Neuronal stem cell (in vitro differentiated cells): ENCODE measurements around the gene PTPRJ.

Experiments used
- DNase-seq: peaks from one replicate; pipeline ENCODE4 v3.0.0-alpha.2; 2013; ENCODE audit warnings: low spot score
- H2AFZ ChIP-seq: one replicate; pipeline ENCODE4 v1.6.1; 2013; ENCODE audit warnings: mild to moderate bottlenecking, low read length, inconsistent platforms
- H2AK5ac ChIP-seq: 2 replicates; pipeline ENCODE4 v1.6.1; 2013; ENCODE audit warnings: low read depth, mild to moderate bottlenecking, inconsistent platforms, low read length, moderate library complexity, mixed read lengths
- H2BK120ac ChIP-seq: 2 replicates; pipeline ENCODE4 v1.6.1; 2013; ENCODE audit warnings: low read depth, mild to moderate bottlenecking, inconsistent platforms, low read length, moderate library complexity, mixed read lengths
- H2BK12ac ChIP-seq: one replicate; pipeline ENCODE4 v1.6.1; 2013; ENCODE audit warnings: low read length, inconsistent platforms
- H2BK15ac ChIP-seq: 2 replicates; pipeline ENCODE4 v1.6.1; 2013; ENCODE audit warnings: mild to moderate bottlenecking, low read length, inconsistent platforms, mixed read lengths
- H2BK5ac ChIP-seq: one replicate; pipeline ENCODE4 v1.6.1; 2013; ENCODE audit warnings: inconsistent platforms, mild to moderate bottlenecking, low read length, moderate library complexity
- H3K14ac ChIP-seq: one replicate; pipeline ENCODE4 v1.6.1; 2013; ENCODE audit warnings: low read length, inconsistent platforms
- H3K18ac ChIP-seq: 2 replicates; pipeline ENCODE4 v1.6.1; 2013; ENCODE audit warnings: low read length, inconsistent platforms
- H3K23ac ChIP-seq: 2 replicates; pipeline ENCODE4 v1.6.1; 2013; ENCODE audit warnings: low read depth, mild to moderate bottlenecking, mixed read lengths, low read length, inconsistent platforms; ENCODE audit not compliant: poor library complexity
- H3K27ac ChIP-seq: replicated peaks from 3 replicates; pipeline ENCODE4 v1.5.1; 2013; ENCODE audit warnings: low read length, inconsistent platforms
- H3K27me3 ChIP-seq, 3 experiments: 2 replicates each; pipeline ENCODE4 v1.6.1; 2013; ENCODE audit warnings: low read length in 3 of 3, mild to moderate bottlenecking in 2 of 3, inconsistent platforms in 1 of 3, low read depth in 1 of 3, mixed read lengths in 1 of 3, moderate library complexity in 1 of 3; ENCODE audit not compliant: control insufficient read depth in 3 of 3, insufficient read depth in 3 of 3
- H3K36me3 ChIP-seq, 2 donors: replicated peaks in 1 of 2; 2 replicates each; pipeline ENCODE4 v1.6.1; 2013; ENCODE audit warnings: low read length in 2 of 2; ENCODE audit not compliant: control insufficient read depth in 2 of 2, insufficient read depth in 2 of 2
- H3K4ac ChIP-seq: 2 replicates; pipeline ENCODE4 v1.6.1; 2013; ENCODE audit warnings: inconsistent platforms, mild to moderate bottlenecking, low read length, moderate library complexity
- H3K4me1 ChIP-seq, 2 donors: 1 replicate in 1 of 2; 2 replicates in 1 of 2; pipeline ENCODE4 v1.6.1; 2013; ENCODE audit warnings: low read length in 2 of 2, low read depth in 1 of 2; ENCODE audit not compliant: control insufficient read depth in 2 of 2, insufficient read depth in 1 of 2
- H3K4me2 ChIP-seq: one replicate; pipeline ENCODE4 v1.6.1; 2013; ENCODE audit warnings: mild to moderate bottlenecking, low read length, inconsistent platforms; ENCODE audit not compliant: insufficient read depth, poor library complexity, severe bottlenecking
- H3K4me3 ChIP-seq, 2 donors: 2 replicates each; pipeline ENCODE4 v1.5.1; 2013; ENCODE audit warnings: low read length in 2 of 2, mild to moderate bottlenecking in 2 of 2, inconsistent platforms in 1 of 2, moderate library complexity in 1 of 2
- H3K79me1 ChIP-seq: one replicate; pipeline ENCODE4 v1.6.1; 2013; ENCODE audit warnings: low read depth, mild to moderate bottlenecking, inconsistent platforms, low read length, moderate library complexity
- H3K9ac ChIP-seq: one replicate; pipeline ENCODE4 v1.6.1; 2013; ENCODE audit warnings: mild to moderate bottlenecking, low read depth, low read length, inconsistent platforms; ENCODE audit not compliant: poor library complexity
- H3K9me3 ChIP-seq, 2 donors: replicated peaks in 1 of 2; 2 replicates each; pipeline versions ENCODE3 to v1.6.1; 2013; ENCODE audit warnings: low read length in 2 of 2, mild to moderate bottlenecking in 2 of 2, inconsistent platforms in 1 of 2, low read depth in 1 of 2, mixed read lengths in 1 of 2, moderate library complexity in 1 of 2; ENCODE audit not compliant: control insufficient read depth in 2 of 2, insufficient read depth in 1 of 2
- H4K8ac ChIP-seq: one replicate; pipeline ENCODE4 v1.6.1; 2013; ENCODE audit warnings: low read depth, mild to moderate bottlenecking, inconsistent platforms, low read length, moderate library complexity
- H4K91ac ChIP-seq: one replicate; pipeline ENCODE4 v1.6.1; 2013; ENCODE audit warnings: low read length, low read depth, mild to moderate bottlenecking, inconsistent platforms; ENCODE audit not compliant: poor library complexity
- whole genome bisulfite sequencing, 2 donors: extraction: QIAGEN DNeasy Blood & Tissue Kit; methylation state at CpG; one replicate each; pipeline ENCODE4 v1.1.7; 2013; ENCODE audit warnings: missing lambda C conversion rate in 2 of 2, mixed read lengths in 1 of 2; ENCODE audit not compliant: insufficient read length in 2 of 2, insufficient replicate concordance in 1 of 2; ENCODE audit errors: extremely low coverage in 2 of 2; 5-methylcytosine and 5-hydroxymethylcytosine counted together

The PTPRJ gene

GRCh38 chr11:48122246-48122645, 141.9 kb downstream of the PTPRJ start:
- WGBS, 2 donors: no CpG with 5 or more reads among the region's 7 CpGs
- no peak for DNase-seq
- Histone ChIP-seq H3K4ac (no peak overlapping the region), H4K8ac (no peak overlapping the region), H3K9me3 (no peaks in the 10 kb centered on the region), H3K9ac (no peak overlapping the region), H4K91ac (no peak overlapping the region), H2BK5ac (no peak overlapping the region), H3K27ac (no peak overlapping the region), H3K4me1 (no peaks in the 10 kb centered on the region), H3K23ac (no peak overlapping the region), H3K4me3 (no peak overlapping the region), H2BK120ac (no peak overlapping the region), H3K18ac (no peak overlapping the region), H2AFZ (no peak overlapping the region), H3K36me3 (peaks cover 1 to 36% of the 10 kb centered on the region in 2 donors), H3K14ac (no peak overlapping the region), H2BK15ac (no peak overlapping the region), H2AK5ac (no peak overlapping the region), H3K79me1 (no peaks in the 10 kb centered on the region), H2BK12ac (no peak overlapping the region), H3K27me3 (no peaks in the 10 kb centered on the region), H3K4me2 (no peak overlapping the region)

DNA sequence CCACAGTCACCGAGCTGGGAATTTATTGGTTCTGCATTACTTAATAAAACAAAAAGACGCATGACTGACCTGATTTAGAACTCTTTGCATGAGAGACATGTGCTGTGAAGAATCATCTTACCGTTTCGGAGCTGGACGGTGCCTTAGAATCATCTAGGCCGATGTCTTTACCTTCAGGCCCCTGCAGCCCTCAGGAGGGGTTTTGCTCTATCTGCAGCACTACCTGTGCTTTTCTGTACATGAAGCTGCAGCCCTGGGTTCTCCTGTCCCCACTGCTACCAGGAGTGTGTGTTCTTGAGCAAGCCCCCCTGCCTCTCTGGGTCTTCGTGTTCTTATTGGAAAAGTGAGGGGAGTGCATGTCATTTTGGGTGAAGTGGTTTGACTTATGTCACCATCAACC, 142.3 kb downstream of the PTPRJ start:
- Histone ChIP-seq H2BK120ac (no peak overlapping the region), H3K9me3 (no peaks in the 10 kb centered on the region), H3K18ac (no peak overlapping the region), H3K4me2 (no peak overlapping the region), H2AFZ (no peak overlapping the region), H3K4me1 (no peaks in the 10 kb centered on the region), H3K23ac (no peak overlapping the region), H3K79me1 (no peaks in the 10 kb centered on the region), H3K9ac (no peak overlapping the region), H3K4ac (no peak overlapping the region), H2BK12ac (no peak overlapping the region), H3K4me3 (no peak overlapping the region), H3K27ac (no peak overlapping the region), H2AK5ac (no peak overlapping the region), H2BK5ac (no peak overlapping the region), H4K91ac (no peak overlapping the region), H3K36me3 (peaks cover 4 to 40% of the 10 kb centered on the region in 2 donors), H2BK15ac (no peak overlapping the region), H3K27me3 (no peaks in the 10 kb centered on the region), H4K8ac (no peak overlapping the region), H3K14ac (no peak overlapping the region)
- WGBS, 2 donors: no CpG with 5 or more reads among the region's 7 CpGs
- no peak for DNase-seq

DNA sequence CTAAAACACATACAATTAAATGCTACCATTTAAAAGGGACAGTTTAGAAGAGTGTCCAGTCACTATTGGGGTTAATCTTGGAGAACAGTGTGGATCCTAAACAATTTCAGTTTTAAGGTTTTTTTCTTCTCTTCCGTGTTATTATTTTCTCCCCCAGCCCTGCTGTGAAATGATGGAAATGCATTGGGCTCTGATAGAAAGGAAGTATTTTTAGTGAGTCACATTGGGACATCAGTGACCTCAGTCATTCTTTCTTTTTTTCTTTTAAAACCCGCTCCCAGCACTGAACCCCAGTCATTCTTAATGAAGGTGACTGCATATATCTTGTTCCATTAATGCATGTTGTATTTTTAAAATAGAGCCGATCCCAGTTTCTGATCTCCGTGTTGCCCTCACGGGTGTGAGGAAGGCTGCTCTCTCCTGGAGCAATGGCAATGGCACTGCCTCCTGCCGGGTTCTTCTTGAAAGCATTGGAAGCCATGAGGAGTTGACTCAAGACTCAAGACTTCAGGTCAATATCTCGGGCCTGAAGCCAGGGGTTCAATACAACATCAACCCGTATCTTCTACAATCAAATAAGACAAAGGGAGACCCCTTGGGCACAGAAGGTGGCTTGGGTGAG, 143.0 kb downstream of the PTPRJ start:
- H2BK5ac ChIP-seq: no peak overlapping the region
- H3K4ac ChIP-seq: no peak overlapping the region
- no peak overlapping the region for H2BK120ac ChIP-seq
- no peak overlapping the region for H3K9ac ChIP-seq
- no peak overlapping the region for H3K27ac ChIP-seq
- no peak overlapping the region for H3K14ac ChIP-seq
- no peaks in the 10 kb centered on the region for H3K27me3 ChIP-seq
- no peak overlapping the region for H4K8ac ChIP-seq
- H2AK5ac ChIP-seq: no peak overlapping the region
- H3K79me1 ChIP-seq: no peaks in the 10 kb centered on the region
- no peaks in the 10 kb centered on the region for H3K4me1 ChIP-seq
- H2AFZ ChIP-seq: no peak overlapping the region
- no peak overlapping the region for H3K18ac ChIP-seq
- WGBS, 2 donors: no CpG with 5 or more reads among the region's 8 CpGs
- no peak overlapping the region for H4K91ac ChIP-seq
- no peak overlapping the region for H3K4me3 ChIP-seq
- H2BK12ac ChIP-seq: no peak overlapping the region
- no peak overlapping the region for H3K4me2 ChIP-seq
- no peak for DNase-seq
- H2BK15ac ChIP-seq: no peak overlapping the region
- no peak overlapping the region for H3K23ac ChIP-seq
- H3K36me3 ChIP-seq: peaks cover 9 to 47% of the 10 kb centered on the region in 2 donors
- no peaks in the 10 kb centered on the region for H3K9me3 ChIP-seq

GRCh38 chr11:48123934-48124755, 143.8 kb downstream of the PTPRJ start:
- no peak overlapping the region for H3K27ac ChIP-seq
- DNase-seq: no peak
- no CpG with 5 or more reads among the region's 6 CpGs for WGBS, 2 donors

More at GRCh38 chr11:48123934-48124755, 143.8 kb downstream of the PTPRJ start:
- Histone ChIP-seq H3K4me2 (no peak overlapping the region), H3K27me3 (no peaks in the 10 kb centered on the region), H3K4me3 (no peak overlapping the region), H3K23ac (no peak overlapping the region), H2AK5ac (no peak overlapping the region), H3K18ac (no peak overlapping the region), H4K8ac (no peak overlapping the region), H2BK5ac (no peak overlapping the region), H3K79me1 (no peaks in the 10 kb centered on the region), H3K4me1 (no peaks in the 10 kb centered on the region), H4K91ac (no peak overlapping the region), H3K9ac (no peak overlapping the region), H3K14ac (no peak overlapping the region), H3K36me3 (peaks cover 12 to 55% of the 10 kb centered on the region in 2 donors), H2BK12ac (no peak overlapping the region), H2AFZ (no peak overlapping the region), H2BK120ac (no peak overlapping the region), H2BK15ac (no peak overlapping the region), H3K4ac (no peak overlapping the region), H3K9me3 (no peaks in the 10 kb centered on the region)
